CD8-positive, alpha-beta memory T cell (primary cell): Measurements from ENCODE around the gene GEMIN7. TPM values are rescaled to one million over a fixed set of nuclear protein-coding genes. Genes with fewer than 3 reads are reported as not detected.

Experiments used
- CTCF ChIA-PET: fragments of 350-600 bp; sonication (Branson Sonifier 250); formaldehyde crosslinking; loops from one replicate; lab custom pipeline; 2021; ENCODE audit warnings: antibody characterized with exemption; lab: Charles Lee
- POLR2A ChIA-PET: fragments of 350-600 bp; sonication (Branson Sonifier 250); formaldehyde crosslinking; loops from one replicate; lab custom pipeline; 2021; ENCODE audit warnings: antibody characterized with exemption; lab: Charles Lee
- DNase-seq, 5 donors: peaks; one replicate each; pipeline versions ENCODE4 v3.0.0 to v3.0.0-alpha.2; 2020 to 2022; ENCODE audit warnings: mixed read lengths in 1 of 5
- H3K27ac ChIP-seq: one replicate; pipeline ENCODE4 v1.7.0; 2013; ENCODE audit warnings: low read depth, mild to moderate bottlenecking, low read length, moderate library complexity
- H3K27me3 ChIP-seq: 2 replicates; pipeline ENCODE4 v1.7.0; 2013; ENCODE audit warnings: low read length, mild to moderate bottlenecking; ENCODE audit not compliant: insufficient read depth, poor library complexity, severe bottlenecking
- H3K36me3 ChIP-seq: 2 replicates; pipeline ENCODE4 v1.7.0; 2013; ENCODE audit warnings: mild to moderate bottlenecking, low read length, moderate library complexity; ENCODE audit not compliant: insufficient read depth
- H3K4me1 ChIP-seq: 2 replicates; pipeline ENCODE4 v1.7.0; 2013; ENCODE audit warnings: mild to moderate bottlenecking, low read length, moderate library complexity; ENCODE audit not compliant: insufficient read depth
- H3K4me3 ChIP-seq: 2 replicates; pipeline ENCODE4 v1.7.0; 2013; ENCODE audit warnings: mild to moderate bottlenecking, low read length
- H3K9me3 ChIP-seq: 2 replicates; pipeline ENCODE4 v1.7.0; 2013; ENCODE audit warnings: mild to moderate bottlenecking, low read length
- H3K27ac Mint-ChIP-seq, 8 donors: one replicate each; pipeline ENCODE4 v1.8.0; 2020 to 2021; ENCODE audit warnings: mixed read lengths in 8 of 8, mild to moderate bottlenecking in 6 of 8, inconsistent platforms in 3 of 8, moderate library complexity in 3 of 8
- H3K27me3 Mint-ChIP-seq, 2 donors: one replicate each; pipeline ENCODE4 v1.8.0; 2020 to 2021; ENCODE audit warnings: mixed read lengths in 2 of 2, mild to moderate bottlenecking in 1 of 2, moderate library complexity in 1 of 2
- H3K36me3 Mint-ChIP-seq, 3 donors: one replicate each; pipeline ENCODE4 v1.8.0; 2020 to 2021; ENCODE audit warnings: mixed read lengths in 3 of 3, inconsistent platforms in 1 of 3, mild to moderate bottlenecking in 1 of 3
- H3K4me1 Mint-ChIP-seq, 3 donors: one replicate each; pipeline ENCODE4 v1.8.0; 2020 to 2021; ENCODE audit warnings: mixed read lengths in 3 of 3, inconsistent platforms in 1 of 3, mild to moderate bottlenecking in 1 of 3
- H3K4me3 Mint-ChIP-seq, 7 donors: one replicate each; pipeline ENCODE4 v1.8.0; 2020 to 2021; ENCODE audit warnings: mixed read lengths in 7 of 7, mild to moderate bottlenecking in 6 of 7, moderate library complexity in 4 of 7, inconsistent platforms in 2 of 7
- H3K9me3 Mint-ChIP-seq, 5 donors: one replicate each; pipeline ENCODE4 v1.8.0; 2020 to 2022; ENCODE audit warnings: mixed read lengths in 5 of 5, mild to moderate bottlenecking in 3 of 5, moderate library complexity in 2 of 5, inconsistent platforms in 1 of 5
- polyA plus RNA-seq: library from polyadenylated mRNA; unstranded; fragments of 300-500 nt; fragmentation: Illumina TruSeq; gene quantifications from one replicate; pipeline ENCODE4 v1.2.3, GENCODE V29; 2021
- total RNA-seq, 2 experiments: library from RNA; stranded (reverse); gene quantifications; one replicate each; pipeline ENCODE4 v1.2.3, GENCODE V29; 2021

GEMIN7 gene
- total and polyA plus RNA-seq, 3 experiments from 2014 or later = 51.6 to 93.5 (median 51.6) TPM

GRCh38 chr19:45138303-45138751, 59.3 kb downstream of the GEMIN7 start:
- POLR2A ChIA-PET = no interaction called here
- Histone ChIP-seq H3K4me3 (no peak overlapping the region), H3K36me3 (no peaks in the 10 kb centered on the region), H3K27me3 (no peaks in the 10 kb centered on the region), H3K4me1 (no peaks in the 10 kb centered on the region), H3K27ac (no peak overlapping the region), H3K9me3 (no peaks in the 10 kb centered on the region)
- H3K4me1 Mint-ChIP-seq = peaks cover 9 to 14% (median 12%) of the 10 kb centered on the region in 3 donors
- H3K36me3 Mint-ChIP-seq = peaks cover 0 to 33% (median 6%) of the 10 kb centered on the region in 3 donors
- DNase-seq = no peak
- no peak overlapping the region for H3K4me3 Mint-ChIP-seq
- H3K27ac Mint-ChIP-seq = peak overlapping the region in 2 of 8 donors; percentile 56 to 77
- H3K27me3 Mint-ChIP-seq = no peaks in the 10 kb centered on the region
- CTCF ChIA-PET = no interaction called here
- H3K9me3 Mint-ChIP-seq = no peaks in the 10 kb centered on the region

DNA sequence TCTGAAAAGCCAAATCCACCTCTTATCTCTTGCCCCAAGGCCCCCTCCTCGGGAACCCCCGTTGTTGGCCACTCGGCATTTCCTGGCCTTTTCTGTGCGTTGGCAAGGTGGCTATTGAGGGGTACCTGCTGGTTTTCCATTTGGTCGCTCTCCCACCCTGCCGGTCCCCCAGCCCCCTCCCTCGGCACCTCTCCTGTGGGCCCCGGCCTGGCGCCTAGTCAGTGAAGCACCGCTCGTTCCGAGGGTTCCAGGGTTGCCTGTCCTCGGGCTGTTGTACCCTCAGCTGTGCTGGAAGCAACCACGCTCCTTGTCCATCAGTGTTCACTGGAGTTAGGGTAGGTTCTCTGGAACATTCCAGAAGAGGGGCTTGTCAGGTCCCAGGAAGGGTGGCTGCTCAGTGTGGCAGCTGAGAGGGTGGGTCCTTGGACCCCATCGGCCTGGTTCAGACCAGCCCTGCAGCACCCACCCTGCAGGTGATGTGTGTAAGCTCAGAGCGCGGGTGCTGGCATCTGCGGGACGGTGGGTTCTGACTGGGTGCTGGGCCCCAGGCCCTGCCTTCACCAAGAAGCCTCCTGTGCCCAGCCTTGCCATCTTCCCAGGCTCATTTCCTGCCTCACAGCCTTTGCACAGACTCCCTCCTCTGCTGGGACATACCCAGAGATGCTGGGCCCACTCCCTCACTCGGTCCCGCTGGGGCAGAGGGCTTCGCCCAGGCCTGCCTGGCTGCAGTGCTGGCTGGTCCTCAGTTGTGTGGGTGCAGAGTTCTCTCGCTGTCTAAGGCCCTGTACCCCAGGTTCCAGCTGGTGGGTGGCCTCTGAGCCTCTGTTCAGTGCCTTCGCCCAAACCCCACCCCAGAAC, 60.5 kb downstream of the GEMIN7 start:
- H3K36me3 Mint-ChIP-seq = peaks cover 0 to 38% (median 6%) of the 10 kb centered on the region in 3 donors
- no peaks in the 10 kb centered on the region for H3K27me3 Mint-ChIP-seq
- Histone ChIP-seq H3K27me3 (no peaks in the 10 kb centered on the region), H3K36me3 (no peaks in the 10 kb centered on the region), H3K27ac (no peak overlapping the region), H3K4me1 (no peaks in the 10 kb centered on the region), H3K9me3 (no peaks in the 10 kb centered on the region), H3K4me3 (no peak overlapping the region)
- ChIA-PET CTCF (no interaction called here), POLR2A (no interaction called here)
- H3K27ac Mint-ChIP-seq = peak overlapping the region in 1 of 8 donors; percentile 60
- no peak overlapping the region for H3K4me3 Mint-ChIP-seq
- DNase-seq = no peak
- H3K4me1 Mint-ChIP-seq = peaks cover 5 to 8% (median 6%) of the 10 kb centered on the region in 3 donors
- H3K9me3 Mint-ChIP-seq = no peaks in the 10 kb centered on the region

DNA sequence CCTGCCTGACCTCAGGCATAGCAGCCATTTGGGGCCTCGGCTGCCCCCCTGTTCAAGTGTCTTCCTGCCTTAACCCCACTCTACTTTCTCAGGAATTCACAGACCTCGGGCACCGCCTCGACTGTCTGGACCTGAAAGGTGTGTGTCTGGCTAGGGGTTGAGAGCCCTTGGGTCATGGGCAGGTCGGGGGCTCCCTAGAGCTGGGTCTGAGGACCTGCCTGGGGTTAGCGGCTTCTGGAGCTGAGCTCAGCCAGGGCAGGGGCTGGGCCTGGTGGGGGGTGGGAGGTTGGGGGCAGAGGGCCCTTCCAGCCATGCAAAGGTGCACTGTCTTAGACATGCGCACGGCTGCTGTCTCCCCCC, 61.1 kb downstream of the GEMIN7 start:
- ChIA-PET CTCF (no interaction called here), POLR2A (no interaction called here)
- no peaks in the 10 kb centered on the region for H3K27me3 ChIP-seq
- H3K27ac Mint-ChIP-seq = no peak overlapping the region
- no peaks in the 10 kb centered on the region for H3K4me1 ChIP-seq
- peaks cover 5 to 8% (median 6%) of the 10 kb centered on the region in 3 donors for H3K4me1 Mint-ChIP-seq
- no peak overlapping the region for H3K4me3 ChIP-seq
- H3K27ac ChIP-seq = no peak overlapping the region
- H3K9me3 Mint-ChIP-seq = no peaks in the 10 kb centered on the region
- no peaks in the 10 kb centered on the region for H3K9me3 ChIP-seq
- H3K36me3 Mint-ChIP-seq = peaks cover 0 to 38% (median 6%) of the 10 kb centered on the region in 3 donors
- no peak overlapping the region for H3K4me3 Mint-ChIP-seq
- H3K36me3 ChIP-seq = no peaks in the 10 kb centered on the region
- no peaks in the 10 kb centered on the region for H3K27me3 Mint-ChIP-seq
- no peak for DNase-seq

- Histone ChIP-seq H3K4me1 (no peaks in the 10 kb centered on the region), H3K4me3 (no peak overlapping the region), H3K27me3 (no peaks in the 10 kb centered on the region), H3K36me3 (no peaks in the 10 kb centered on the region), H3K9me3 (no peaks in the 10 kb centered on the region), H3K27ac (no peak overlapping the region)
- Mint-ChIP-seq H3K27me3 (no peaks in the 10 kb centered on the region), H3K4me1 (peaks cover 5 to 8% (median 6%) of the 10 kb centered on the region in 3 donors), H3K27ac (no peak overlapping the region), H3K4me3 (no peak overlapping the region), H3K9me3 (no peaks in the 10 kb centered on the region), H3K36me3 (peaks cover 0 to 38% (median 6%) of the 10 kb centered on the region in 3 donors)
- POLR2A ChIA-PET = no interaction called here
- CTCF ChIA-PET = interaction anchor here (1.4 kb wide), 1 partner anchor 9 kb away, joined by 3 read pairs; no protein-coding TSS in a partner anchor
- DNase-seq = no peak
These were observed 61.5 kb downstream of the GEMIN7 start for GRCh38 chr19:45140533-45140932.

Other genes with a start within 250 kb of the GEMIN7 start
- under 1 TPM; 0.22 to 0.66 TPM for gene NECTIN2, start 233.0 kb upstream of the GEMIN7 start, total RNA-seq
- gene NECTIN2, start 233.0 kb upstream of the GEMIN7 start, polyA plus RNA-seq = 0.47 TPM
- gene TOMM40, start 188.0 kb upstream of the GEMIN7 start, total RNA-seq = 100 to 1,000 TPM; 211 to 218 TPM
- gene TOMM40, start 188.0 kb upstream of the GEMIN7 start, polyA plus RNA-seq = 41.4 TPM
- gene APOE, start 173.5 kb upstream of the GEMIN7 start, total RNA-seq = 1 to 10 TPM; 4.5 TPM
- gene APOE, start 173.5 kb upstream of the GEMIN7 start, polyA plus RNA-seq = not detected
- gene APOC1, start 164.7 kb upstream of the GEMIN7 start, total RNA-seq = 1 to 10 TPM; 4.6 to 5.7 TPM
- not detected for gene APOC1, start 164.7 kb upstream of the GEMIN7 start, polyA plus RNA-seq
- gene APOC4, start 137.0 kb upstream of the GEMIN7 start, total RNA-seq = not detected
- not detected for gene APOC4, start 137.0 kb upstream of the GEMIN7 start, polyA plus RNA-seq
- not detected for gene APOC2, start 133.2 kb upstream of the GEMIN7 start, total RNA-seq
- gene APOC2, start 133.2 kb upstream of the GEMIN7 start, polyA plus RNA-seq = not detected
- gene CLPTM1, start 123.9 kb upstream of the GEMIN7 start, total RNA-seq = 10 to 100 TPM; 78.6 to 82.5 TPM
- 27.5 TPM for gene CLPTM1, start 123.9 kb upstream of the GEMIN7 start, polyA plus RNA-seq
- gene RELB, start 77.8 kb upstream of the GEMIN7 start, total RNA-seq = 10 to 100 TPM; 53.4 to 57.4 TPM
- 22.7 TPM for gene RELB, start 77.8 kb upstream of the GEMIN7 start, polyA plus RNA-seq
- 10 to 100 TPM; 75.5 to 84.1 TPM for gene CLASRP, start 40.2 kb upstream of the GEMIN7 start, total RNA-seq
- gene CLASRP, start 40.2 kb upstream of the GEMIN7 start, polyA plus RNA-seq = 7.9 TPM
- 1 to 10 TPM; 7.9 to 8.5 TPM for gene ZNF296, start 2.8 kb upstream of the GEMIN7 start, total RNA-seq
- 6.7 TPM for gene ZNF296, start 2.8 kb upstream of the GEMIN7 start, polyA plus RNA-seq
- gene PPP1R37, start 13.9 kb downstream of the GEMIN7 start, total RNA-seq = 10 to 100 TPM; 17.8 to 18.3 TPM
- 0.79 TPM for gene PPP1R37, start 13.9 kb downstream of the GEMIN7 start, polyA plus RNA-seq
- gene NKPD1, start 81.7 kb downstream of the GEMIN7 start, total RNA-seq = under 1 TPM; 0.13 to 0.18 TPM
- gene NKPD1, start 81.7 kb downstream of the GEMIN7 start, polyA plus RNA-seq = 0.20 TPM
- 10 to 100 TPM; 22.7 to 24.3 TPM for gene TRAPPC6A, start 99.0 kb downstream of the GEMIN7 start, total RNA-seq
- gene TRAPPC6A, start 99.0 kb downstream of the GEMIN7 start, polyA plus RNA-seq = 151 TPM
- gene BLOC1S3, start 99.5 kb downstream of the GEMIN7 start, total RNA-seq = 10 to 100 TPM; 12.4 TPM
- 19.9 TPM for gene BLOC1S3, start 99.5 kb downstream of the GEMIN7 start, polyA plus RNA-seq
- gene EXOC3L2, start 166.1 kb downstream of the GEMIN7 start, total RNA-seq = not detected
- gene EXOC3L2, start 166.1 kb downstream of the GEMIN7 start, polyA plus RNA-seq = not detected
- gene MARK4, start 172.0 kb downstream of the GEMIN7 start, total RNA-seq = 10 to 100 TPM; 20.2 to 21.2 TPM
- 2.6 TPM for gene MARK4, start 172.0 kb downstream of the GEMIN7 start, polyA plus RNA-seq
- gene CKM, start 243.6 kb downstream of the GEMIN7 start, total RNA-seq = not detected
- gene CKM, start 243.6 kb downstream of the GEMIN7 start, polyA plus RNA-seq = 0.13 TPM